Upper lobe of left lung (tissue), 6 donors: ENCODE data around the gene RP2. TPM values are rescaled to one million over a fixed set of nuclear protein-coding genes. Genes with fewer than 3 reads are reported as not detected.

Experiments
- ATAC-seq, 2 donors: fragments of 200-7000 bp; cut with Tn5 transposase; one replicate each; pipeline ENCODE4 v1.9.1; 2022; ENCODE audit warnings: mild to moderate bottlenecking in 2 of 2, moderate library complexity in 2 of 2; ENCODE audit not compliant: low FRiP score in 2 of 2
- DNase-seq, 2 donors: peaks; one replicate each; pipeline ENCODE4 v3.0.0-alpha.2; 2019 to 2020
- H3K27ac ChIP-seq, 4 donors: fragments of 200-600 bp; sonication (generic); one replicate each; pipeline ENCODE4 v1.5.1; 2016 to 2019
- H3K27me3 ChIP-seq, 4 donors: fragments of 200-600 bp; sonication (generic); one replicate each; pipeline ENCODE4 v1.5.1; 2017 to 2019
- H3K36me3 ChIP-seq, 4 donors: fragments of 200-600 bp; sonication (generic); one replicate each; pipeline ENCODE4 v1.5.1; 2016 to 2019
- H3K4me1 ChIP-seq, 4 donors: fragments of 200-600 bp; sonication (generic); one replicate each; pipeline ENCODE4 v1.5.1; 2018 to 2019
- H3K4me3 ChIP-seq, 4 donors: fragments of 200-600 bp; sonication (generic); one replicate each; pipeline ENCODE4 v1.5.1; 2017 to 2019; ENCODE audit warnings: mild to moderate bottlenecking in 2 of 4, moderate library complexity in 1 of 4
- H3K9me3 ChIP-seq, 4 donors: fragments of 200-600 bp; sonication (generic); one replicate each; pipeline ENCODE4 v1.5.1; 2018 to 2019
- CTCF ChIP-seq, 6 experiments: fragments of 450-650 bp in 4 of 6; fragments of 200-600 bp in 2 of 6; sonication (generic) in 2 of 6; IDR thresholded peaks; one replicate each; pipeline ENCODE4 v1.5.1; 2016 to 2019; ENCODE audit warnings: antibody characterized with exemption in 6 of 6
- EP300 ChIP-seq, 4 donors: sonication (generic); formaldehyde crosslinking; IDR thresholded peaks; one replicate each; pipeline ENCODE4 v1.5.1; 2017; ENCODE audit warnings: antibody characterized with exemption in 4 of 4, control low read depth in 2 of 4
- POLR2A ChIP-seq, 4 donors: fragments of 450-650 bp; IDR thresholded peaks; one replicate each; pipeline ENCODE4 v1.5.1; 2016 to 2017; ENCODE audit warnings: antibody characterized with exemption in 4 of 4, mild to moderate bottlenecking in 2 of 4
- POLR2AphosphoS5 ChIP-seq, 2 donors: sonication (generic); formaldehyde crosslinking; IDR thresholded peaks; one replicate each; pipeline ENCODE4 v1.5.1; 2017; ENCODE audit warnings: antibody characterized with exemption in 2 of 2
- WGBS, 2 donors: methylation state at CpG; one replicate each; pipeline ENCODE4 v1.1.5; 2017 to 2018; 5-methylcytosine and 5-hydroxymethylcytosine counted together
- total RNA-seq, 6 donors: library from RNA; depleted of rRNA in 4 of 6; stranded (reverse); fragments of >200 nt in 4 of 6; gene quantifications; one replicate each; pipeline versions ENCODE4 v1.1.0 to v1.2.1, GENCODE V29; 2016 to 2021
- donor health status: DM: no; HTN: no; CAD: no; lungs with moderate emphysema.
- donor health status: DM: no; HTN: yes; CAD: no; lungs with severe emphysema.

The RP2 gene
- total RNA-seq, 6 donors from 2014 or later, result 3.1 to 22.0 (median 15.0) TPM

GRCh38 chrX:46912098-46912602 lies 75.3 kb downstream of the RP2 start, which contains the start of gene JADE3:
JADE3 (plus strand) TSS chrX:46912421; CDS start chrX:46984895, 72,474 bp downstream.
- Histone ChIP-seq H3K9me3 (peaks cover 0 to 6% (median 0%) of the 10 kb centered on the region in 4 donors), H3K4me1 (peaks cover 0 to 3% (median 0%) of the 10 kb centered on the region in 4 donors), H3K4me3 (peak within 1 kb of the TSS; percentile 36 to 79 (median 74)), H3K36me3 (no peaks in the 10 kb centered on the region), H3K27ac (peak within 1 kb of the TSS; percentile 65 to 88 (median 71)), H3K27me3 (no peaks in the 10 kb centered on the region)
- DNase-seq (peak; percentile 78 to 93), ATAC-seq (peak; percentile 88 to 96)
- WGBS, 2 donors, result 37% methylated on average over 41 of the region's 64 CpGs; no CpG with 5 or more reads in 1 of the 2 donors
- TF ChIP-seq POLR2A (IDR thresholded peaks at IDR 0.05), result peak in 1 of 4 donors; percentile 49
- TF ChIP-seq POLR2AphosphoS5 (IDR thresholded peaks at IDR 0.05), result peak in 1 of 2 donors; percentile 56
- no peak for TF ChIP-seq CTCF (IDR thresholded peaks at IDR 0.05)

- peak overlapping the region; percentile 65 to 88 (median 71) for H3K27ac ChIP-seq
- H3K4me3 ChIP-seq, result peak overlapping the region; percentile 36 to 79 (median 74)
- no peaks in the 10 kb centered on the region for H3K4me1 ChIP-seq
- DNase-seq, result peak; percentile 25 to 83
- TF ChIP-seq CTCF (IDR thresholded peaks at IDR 0.05) (peak; percentile 39 to 75 (median 64)), POLR2AphosphoS5 (IDR thresholded peaks at IDR 0.05) (no peak)
- peak; percentile 67 to 76 for ATAC-seq
- 0 to 35% methylated on average over 10 to 71 of the region's 109 CpGs for WGBS, 2 donors
- peaks cover 0 to 6% (median 0%) of the 10 kb centered on the region in 4 donors for H3K9me3 ChIP-seq
- H3K27me3 ChIP-seq, result no peaks in the 10 kb centered on the region
- no peaks in the 10 kb centered on the region for H3K36me3 ChIP-seq
Observed at GRCh38 chrX:46912603-46913491, 76.0 kb downstream of the RP2 start.

GRCh38 chrX:46913667-46914066 lies 76.8 kb downstream of the RP2 start:
- no peaks in the 10 kb centered on the region for H3K27me3 ChIP-seq
- DNase-seq, result peak in 1 of 2 donors; percentile 29
- H3K4me1 ChIP-seq, result no peaks in the 10 kb centered on the region
- 2 to 39% methylated on average over 14 of the region's 14 CpGs for WGBS, 2 donors
- no peak for ATAC-seq
- H3K36me3 ChIP-seq, result no peaks in the 10 kb centered on the region
- H3K4me3 ChIP-seq, result peak overlapping the region; percentile 20 to 79 (median 74)
- peaks cover 0 to 6% (median 0%) of the 10 kb centered on the region in 4 donors for H3K9me3 ChIP-seq
- peak overlapping the region in 1 of 4 donors; percentile 88 for H3K27ac ChIP-seq
- no peak for TF ChIP-seq POLR2A (IDR thresholded peaks at IDR 0.05)
- no peak for TF ChIP-seq CTCF (IDR thresholded peaks at IDR 0.05)
- no peak for TF ChIP-seq EP300 (IDR thresholded peaks at IDR 0.05)
- TF ChIP-seq POLR2AphosphoS5 (IDR thresholded peaks at IDR 0.05), result no peak

- Histone ChIP-seq H3K27ac (no peak overlapping the region), H3K36me3 (no peaks in the 10 kb centered on the region), H3K27me3 (no peaks in the 10 kb centered on the region), H3K4me1 (no peaks in the 10 kb centered on the region), H3K9me3 (peaks cover 0 to 6% (median 0%) of the 10 kb centered on the region in 4 donors), H3K4me3 (no peak overlapping the region)
- ATAC-seq, result no peak
- WGBS, 2 donors, result 60 to 69% methylated on average over 2 of the region's 2 CpGs
- DNase-seq, result no peak
- TF ChIP-seq CTCF (IDR thresholded peaks at IDR 0.05), result no peak
Observed at GRCh38 chrX:46916273-46916672, 79.4 kb downstream of the RP2 start.
